Adrenal gland (tissue), 12 donors: ENCODE measurements around the gene FES. TPM values are rescaled to one million over a fixed set of nuclear protein-coding genes. Genes with fewer than 3 reads are reported as not detected.
A peak's percentile ranks its signal among the peaks of the same experiment; 100 is the strongest.

Experiments used
- DNase-seq, 7 donors: peaks; one replicate each; pipeline ENCODE4 v3.0.0-alpha.2; 2019 to 2020
- H3K27ac ChIP-seq, 5 donors: fragments of 200-600 bp; sonication (generic) in 4 of 5; 1 replicate in 3 of 5; 2 replicates in 2 of 5; pipeline versions ENCODE4 v1.5.1 to v1.8.0; 2016 to 2020; ENCODE audit warnings: mild to moderate bottlenecking in 1 of 5
- H3K27me3 ChIP-seq: fragments of 200-600 bp; 2 replicates; pipeline ENCODE4 v1.8.0; 2021
- H3K36me3 ChIP-seq, 2 donors: fragments of 200-600 bp; replicated peaks in 1 of 2; 1 replicate in 1 of 2; 2 replicates in 1 of 2; pipeline versions ENCODE4 v1.5.1 to v1.8.0; 2018 to 2022
- H3K4me1 ChIP-seq, 2 donors: fragments of 200-600 bp; replicated peaks in 1 of 2; 1 replicate in 1 of 2; 2 replicates in 1 of 2; pipeline versions ENCODE4 v1.5.1 to v1.8.0; 2018 to 2021
- H3K4me3 ChIP-seq, 4 donors: fragments of 200-600 bp; sonication (generic) in 3 of 4; one replicate each; pipeline ENCODE4 v1.5.1; 2016 to 2018
- H3K9me3 ChIP-seq, 3 donors: fragments of 200-600 bp; sonication (generic) in 1 of 3; replicated peaks in 1 of 3; 1 replicate in 2 of 3; 2 replicates in 1 of 3; pipeline versions ENCODE4 v1.5.1 to v1.8.0; 2016 to 2021
- CTCF ChIP-seq, 6 experiments: fragments of 450-650 bp in 4 of 6; fragments of 200-600 bp in 2 of 6; sonication (generic) in 1 of 6; IDR thresholded peaks; 1 replicate in 5 of 6; 2 replicates in 1 of 6; pipeline versions ENCODE4 v1.5.1 to v1.8.0; 2016 to 2021; ENCODE audit warnings: antibody characterized with exemption in 6 of 6, mild to moderate bottlenecking in 2 of 6, moderate library complexity in 1 of 6
- POLR2A ChIP-seq, 2 donors: fragments of 450-650 bp; IDR thresholded peaks; one replicate each; pipeline ENCODE4 v1.6.1; 2017; ENCODE audit warnings: antibody characterized with exemption in 2 of 2, mild to moderate bottlenecking in 2 of 2, moderate library complexity in 1 of 2
- WGBS, 4 donors: extraction: QIAGEN DNeasy Blood & Tissue Kit in 2 of 4; methylation state at CpG; one replicate each; pipeline versions ENCODE4 v1.1.5 to v1.1.7; 2013 to 2017; 5-methylcytosine and 5-hydroxymethylcytosine counted together
- intact Hi-C, 2 donors: fragments of 100-400 bp; cut with DNase I; formaldehyde crosslinking; loops; one replicate each; pipeline versions ENCODE4 v1.14.1 to v1.15.0; 2022 to 2023
- polyA plus RNA-seq, 3 donors: library from polyadenylated mRNA; stranded (reverse); fragments of 200-250 nt in 2 of 3; fragments of 350-450 nt in 1 of 3; fragmentation: Illumina TruSeq in 1 of 3; extraction: RNeasy Lipid Tissue Mini Kit (QIAGEN cat#74804) in 1 of 3; gene quantifications; one replicate each; pipeline ENCODE4 v1.2.3, GENCODE V29; 2013 to 2014
- total RNA-seq, 9 donors: library from RNA; depleted of rRNA in 4 of 9; stranded (reverse); fragments of >200 nt in 4 of 9; fragments of 120-200 nt in 1 of 9; fragmentation: NEBNext Ultra II Directional in 1 of 9; extraction: Animal tissue kit (Norgen Biotek cat#: 25700) in 1 of 9; gene quantifications; one replicate each; pipeline versions ENCODE4 v1.1.0 to v1.2.4, GENCODE V29; 2013 to 2023
- donor health status: healthy with polysubstance abuse.
- donor health status: Bipolar disorder and iron deficiency.
- donor health status: DM: yes; HTN: yes; CAD: no.
- donor health status: DM: no; HTN: no; CAD: no.
- donor health status: DM: no; HTN: no; CAD: no.
- donor health status: DM: yes; HTN: yes; CAD: no.

FES gene
- total and polyA plus RNA-seq, 12 donors = 2.3 to 82.3 (median 24.9) TPM

GRCh38 chr15:90884719-90885431 is 571 bp downstream of the FES start:
- Histone ChIP-seq H3K9me3 (no peaks in the 10 kb centered on the region), H3K4me1 (peaks cover 0 to 33% of the 10 kb centered on the region in 2 donors), H3K27me3 (no peaks in the 10 kb centered on the region), H3K27ac (peak overlapping the region; percentile 53 to 95 (median 91)), H3K36me3 (peaks cover 0 to 49% of the 10 kb centered on the region in 2 donors), H3K4me3 (peak overlapping the region in 2 of 4 donors; percentile 10 to 63)
- TF ChIP-seq POLR2A (IDR thresholded peaks at IDR 0.05) (no peak), CTCF (IDR thresholded peaks at IDR 0.05) (no peak)
- intact Hi-C loops = loop anchor here (5.0 to 10.0 kb wide), 3 partner anchors 170 to 238 kb away; partner anchors contain the start of gene BLM (in 1 of the 2)
- 52 to 95% (median 67%) methylated on average over 4 to 16 of the region's 16 CpGs for whole genome bisulfite sequencing, 4 donors
- DNase-seq = no peak

GRCh38 chr15:90885432-90886290 is 1.4 kb downstream of the FES start:
- Histone ChIP-seq H3K36me3 (peaks cover 0 to 49% of the 10 kb centered on the region in 2 donors), H3K4me3 (peak overlapping the region in 1 of 4 donors; percentile 63), H3K27ac (peak overlapping the region in 4 of 5 donors; percentile 29 to 95 (median 80)), H3K27me3 (no peaks in the 10 kb centered on the region), H3K9me3 (no peaks in the 10 kb centered on the region), H3K4me1 (peaks cover 0 to 33% of the 10 kb centered on the region in 2 donors)
- DNase-seq = peak; percentile 68 to 84 (median 77)
- TF ChIP-seq CTCF (IDR thresholded peaks at IDR 0.05) (peak; percentile 87 to 99 (median 96)), POLR2A (IDR thresholded peaks at IDR 0.05) (no peak)
- intact Hi-C loops = loop anchor here (5.0 to 10.0 kb wide), 2 partner anchors 171 to 238 kb away; partner anchors contain the start of gene BLM (in 1 of the 2)
- WGBS, 4 donors = 24 to 48% (median 44%) methylated on average over 11 to 23 of the region's 23 CpGs

GRCh38 chr15:90886291-90886614 is 1.9 kb downstream of the FES start:
- Histone ChIP-seq H3K27me3 (no peaks in the 10 kb centered on the region), H3K36me3 (peaks cover 0 to 49% of the 10 kb centered on the region in 2 donors), H3K27ac (no peak overlapping the region), H3K9me3 (no peaks in the 10 kb centered on the region), H3K4me1 (peaks cover 0 to 33% of the 10 kb centered on the region in 2 donors), H3K4me3 (no peak overlapping the region)
- no peak for TF ChIP-seq POLR2A (IDR thresholded peaks at IDR 0.05)
- TF ChIP-seq CTCF (IDR thresholded peaks at IDR 0.05) = peak in 2 of 6 experiments; percentile 7 to 17
- no peak for DNase-seq
- intact Hi-C loops = loop anchor here (5.0 to 10.0 kb wide), 2 partner anchors 171 to 239 kb away; partner anchors contain the start of gene BLM (in 1 of the 2)
- 23 to 26% (median 25%) methylated on average over 5 of the region's 5 CpGs for WGBS, 4 donors

- Histone ChIP-seq H3K36me3 (peaks cover 0 to 49% of the 10 kb centered on the region in 2 donors), H3K9me3 (no peaks in the 10 kb centered on the region), H3K27ac (no peak overlapping the region), H3K4me1 (peaks cover 0 to 33% of the 10 kb centered on the region in 2 donors), H3K27me3 (no peaks in the 10 kb centered on the region), H3K4me3 (no peak overlapping the region)
- TF ChIP-seq CTCF (IDR thresholded peaks at IDR 0.05) (no peak), POLR2A (IDR thresholded peaks at IDR 0.05) (no peak)
- DNase-seq = no peak
- WGBS, 4 donors = 25 to 71% (median 64%) methylated on average over 4 to 13 of the region's 13 CpGs
- intact Hi-C loops = loop anchor here (5.0 to 10.0 kb wide), 2 partner anchors 172 to 240 kb away; partner anchors contain the start of gene BLM (in 1 of the 2)
These were observed 2.8 kb downstream of the FES start for GRCh38 chr15:90887037-90887481.
